K562 (cell line): ENCODE results near the gene NCMAP. TPM values are rescaled to one million over a fixed set of nuclear protein-coding genes. Genes with fewer than 3 reads are reported as not detected.
A peak's percentile ranks its signal among the peaks of the same experiment; 100 is the strongest.

Experiments used
- ATAC-seq: fragments of 200-7000 bp; cut with Tn5 transposase; 3 replicates; pipeline ENCODE4 v1.9.1; 2020; ENCODE audit warnings: moderate library complexity
- BruUV-seq: library from RNA; stranded (reverse); fragments of 400-500 nt; replicated peaks from 2 replicates; lab custom pipeline; 2021; lab: Mats Ljungman, UMichigan
- CTCF ChIA-PET: fragments of 300-600 bp; formaldehyde crosslinking; extraction: SDS; loops from one replicate; lab custom pipeline; 2021; ENCODE audit warnings: low intra/inter-chr PET ratio; lab: Yijun Ruan, JAX
- POLR2A ChIA-PET: fragments of 300-600, 350-650 bp; sonication (Branson Sonifier 250); formaldehyde crosslinking; extraction: SDS; loops from one replicate; lab custom pipeline; 2021; ENCODE audit warnings: antibody characterized with exemption, inconsistent platforms; lab: Yijun Ruan, JAX
- DNase-seq, 4 experiments: peaks; one replicate each; pipeline versions ENCODE4 v3.0.0 to v3.0.0-alpha.2; 2011 to 2018; ENCODE audit warnings: low spot score in 3 of 4, mixed read lengths in 3 of 4; ENCODE audit errors: extremely low read depth in 1 of 4
- FAIRE-seq: peaks from 2 replicates; lab custom pipeline; 2011; peaks lifted over from hg19 to GRCh38; lab: Jason Lieb, UNC
- H2AFZ ChIP-seq: 2 replicates; pipeline ENCODE4 v1.6.0; 2011; ENCODE audit warnings: low read depth, low read length, control low read depth, inconsistent platforms
- H3K27ac ChIP-seq: fragments of 200-600 bp; 3 replicates; pipeline ENCODE4 v1.8.0; 2011; ENCODE audit warnings: low read depth, mild to moderate bottlenecking, control low read depth, inconsistent platforms, low read length, moderate library complexity, mixed read lengths; ENCODE audit errors: extremely low read depth
- H3K27me3 ChIP-seq, 2 experiments: fragments of 300-600 bp in 1 of 2; 2 replicates in 1 of 2; 3 replicates in 1 of 2; pipeline versions ENCODE4 v1.6.0 to v1.8.0; 2011; ENCODE audit warnings: inconsistent platforms in 2 of 2, low read length in 2 of 2, mild to moderate bottlenecking in 1 of 2, mixed read lengths in 1 of 2, moderate library complexity in 1 of 2; ENCODE audit not compliant: control insufficient read depth in 2 of 2, insufficient read depth in 2 of 2
- H3K36me3 ChIP-seq: fragments of 300-600 bp; 3 replicates; pipeline ENCODE4 v1.8.0; 2011; ENCODE audit warnings: mild to moderate bottlenecking, low read length, inconsistent platforms; ENCODE audit not compliant: control insufficient read depth, insufficient read depth
- H3K4me1 ChIP-seq, 2 experiments: fragments of 200-600 bp in 1 of 2; replicated peaks in 1 of 2; 2 replicates in 1 of 2; 3 replicates in 1 of 2; pipeline versions ENCODE4 v1.5.1 to v1.8.0; 2011; ENCODE audit warnings: inconsistent platforms in 2 of 2, low read length in 2 of 2, mild to moderate bottlenecking in 1 of 2, mixed read lengths in 1 of 2, moderate library complexity in 1 of 2; ENCODE audit not compliant: control insufficient read depth in 2 of 2, insufficient read depth in 2 of 2
- H3K4me2 ChIP-seq: 2 replicates; pipeline ENCODE4 v1.6.1; 2011; ENCODE audit warnings: low read length, control low read depth, inconsistent platforms, mixed read lengths; ENCODE audit not compliant: insufficient read depth
- H3K4me3 ChIP-seq: fragments of 200-600 bp; sonication (generic), shearing (Covaris generic); 2 replicates; pipeline ENCODE4 v1.5.1; 2016; ENCODE audit warnings: control low read depth, inconsistent platforms
- H3K79me2 ChIP-seq: fragments of 200-600 bp; 3 replicates; pipeline ENCODE4 v1.8.0; 2011; ENCODE audit warnings: low read length, inconsistent platforms; ENCODE audit not compliant: control insufficient read depth, insufficient read depth
- H3K9ac ChIP-seq, 2 experiments: 2 replicates each; pipeline versions ENCODE4 v1.6.0 to v1.6.1; 2011; ENCODE audit warnings: low read depth in 2 of 2, low read length in 2 of 2, control low read depth in 1 of 2, inconsistent platforms in 1 of 2, mild to moderate bottlenecking in 1 of 2, mixed read lengths in 1 of 2; ENCODE audit not compliant: insufficient read depth in 1 of 2
- H3K9me1 ChIP-seq: one replicate; pipeline ENCODE4 v1.6.0; 2011; ENCODE audit warnings: inconsistent platforms, mild to moderate bottlenecking, low read length, moderate library complexity; ENCODE audit not compliant: control insufficient read depth, insufficient read depth
- H3K9me3 ChIP-seq: replicated peaks from 2 replicates; pipeline ENCODE4 v1.5.1; 2011; ENCODE audit warnings: low read depth, low read length, inconsistent platforms; ENCODE audit not compliant: control insufficient read depth, insufficient read depth
- H4K20me1 ChIP-seq: replicated peaks from 2 replicates; pipeline ENCODE4 v1.6.1; 2011; ENCODE audit warnings: low read length, inconsistent platforms, mixed read lengths; ENCODE audit not compliant: control insufficient read depth, insufficient read depth
- BACH1 ChIP-seq: fragments of 200-800 bp; sonication (Bioruptor generic); IDR thresholded peaks from 2 replicates; pipeline ENCODE4 v1.6.1; 2016; ENCODE audit warnings: missing genetic modification characterization, missing compliant biosample characterization
- ZBTB5 ChIP-seq: fragments of 450-650 bp; IDR thresholded peaks from 2 replicates; pipeline ENCODE4 v1.6.1; 2017; ENCODE audit warnings: antibody characterized with exemption
- WGBS: fragments of 100-300 bp; shearing (Covaris generic); methylation state at CpG from one replicate; pipeline ENCODE4 v1.1.6; 2016; ENCODE audit warnings: low coverage, mixed read lengths; ENCODE audit not compliant: insufficient coverage; ENCODE audit errors: missing lambda C conversion rate; 5-methylcytosine and 5-hydroxymethylcytosine counted together
- in situ Hi-C: fragments of 300-500 bp; cut with MboI; formaldehyde crosslinking; loops from 4 replicates; pipeline ENCODE4 v1.15.0; 2018; ENCODE audit warnings: inconsistent platforms, mixed read lengths
- intact Hi-C: fragments of 100-400 bp; cut with micrococcal nuclease; formaldehyde crosslinking; loops from 2 replicates; pipeline ENCODE4 v1.14.2; 2022
- polyA plus RNA-seq, 8 experiments: library from polyadenylated mRNA; depleted of rRNA in 4 of 8; stranded (reverse) in 5 of 8; unstranded in 3 of 8; fragments of >200 nt; fragmentation: Nextera tagmentation in 2 of 8; fragmentation: Illumina TruSeq in 1 of 8; extraction: Ambion mirVana in 2 of 8; extraction: Trizol in 1 of 8; gene quantifications; 2 replicates each; pipeline versions ENCODE4 v1.2.1 to v1.2.3, GENCODE V29; 2011 to 2014; ENCODE audit warnings: inconsistent platforms in 1 of 8, missing spikeins in 1 of 8
- total RNA-seq, 7 experiments: library from RNA; depleted of rRNA in 6 of 7; stranded (reverse); fragments of >200 nt in 6 of 7; fragmentation: Illumina TruSeq in 2 of 7; extraction: Trizol in 2 of 7; gene quantifications; 2 replicates each; pipeline versions ENCODE4 v1.2.1 to v1.2.3, GENCODE V29; 2011 to 2021; ENCODE audit warnings: low replicate concordance in 1 of 7

The NCMAP gene
- total and polyA plus RNA-seq, 9 of the 15 experiments (the other 6 are each of a cell fraction or from before 2014, with no cell fraction given): 0.03 TPM; not detected in 8

GRCh38 chr1:24606621-24607020, 50.7 kb downstream of the NCMAP start:
- Histone ChIP-seq H3K9me3 (no peaks in the 10 kb centered on the region), H2AFZ (peak overlapping the region; percentile 22; the same call in 1 of the 2 replicates), H3K4me2 (no peak overlapping the region), H4K20me1 (no peaks in the 10 kb centered on the region), H3K27me3 (peaks cover 18 to 32% of the 10 kb centered on the region in 2 experiments), H3K4me1 (peaks cover 0 to 4% of the 10 kb centered on the region in 2 experiments; a peak in 1 of 5 replicates), H3K9me1 (no peaks in the 10 kb centered on the region), H3K9ac (no peak overlapping the region), H3K79me2 (no peaks in the 10 kb centered on the region), H3K36me3 (no peaks in the 10 kb centered on the region), H3K4me3 (no peak overlapping the region), H3K27ac (no peak overlapping the region)
- FAIRE-seq: no peak
- 8% methylated on average over 2 of the region's 2 CpGs for WGBS
- intact Hi-C loops: no loop called here
- BruUV-seq: no TSS peak
- DNase-seq: no peak
- in situ Hi-C loops: no loop called here
- TF ChIP-seq ZBTB5: no peak
- TF ChIP-seq BACH1: 0 out of 2 replicates have a peak, but pooled peaks have one; percentile 7
- CTCF ChIA-PET: no interaction called here
- POLR2A ChIA-PET: interaction anchor here (1.6 kb wide), 1 partner anchor 11 kb away, joined by 6 read pairs; no protein-coding TSS in a partner anchor
- ATAC-seq: no peak
